Neural cell (in vitro differentiated cells): ENCODE data around the gene ADH1C. TPM values are rescaled to one million over a fixed set of nuclear protein-coding genes. Genes with fewer than 3 reads are reported as not detected.

Experiments used
- H2AFZ ChIP-seq: fragments of 200-600, 300-800 bp; sonication (generic), shearing (Covaris generic); 2 replicates; pipeline ENCODE4 v1.6.0; 2014; ENCODE audit warnings: low read depth, mild to moderate bottlenecking, antibody characterized with exemption, low read length, moderate library complexity
- H3F3A ChIP-seq: fragments of 200-600 bp; shearing (Covaris generic); 2 replicates; pipeline ENCODE4 v1.6.1; 2016; ENCODE audit warnings: mild to moderate bottlenecking, moderate library complexity, mixed read lengths, antibody characterized with exemption, low read length; ENCODE audit not compliant: insufficient read depth, poor library complexity, severe bottlenecking
- H3K27ac ChIP-seq: fragments of 200-600, 300-800 bp; sonication (generic), shearing (Covaris generic); 2 replicates; pipeline ENCODE4 v1.5.1; 2014; ENCODE audit warnings: mild to moderate bottlenecking, low read length, moderate library complexity
- H3K27me3 ChIP-seq: fragments of 300-800, 200-600 bp; sonication (generic), shearing (Covaris generic); 2 replicates; pipeline ENCODE4 v1.6.0; 2014; ENCODE audit warnings: mild to moderate bottlenecking, low read depth, low read length, moderate library complexity; ENCODE audit not compliant: insufficient read depth
- H3K36me3 ChIP-seq: fragments of 300-800, 200-600 bp; sonication (generic), shearing (Covaris generic); 2 replicates; pipeline ENCODE4 v1.5.1; 2014; ENCODE audit warnings: mild to moderate bottlenecking, antibody characterized with exemption, low read length, moderate library complexity; ENCODE audit not compliant: insufficient read depth
- H3K4me2 ChIP-seq: fragments of 300-800, 200-600 bp; sonication (generic), shearing (Covaris generic); 2 replicates; pipeline ENCODE4 v1.6.0; 2014; ENCODE audit warnings: mild to moderate bottlenecking, low read length
- H3K4me3 ChIP-seq: fragments of 300-800, 200-600 bp; sonication (generic), shearing (Covaris generic); 2 replicates; pipeline ENCODE4 v1.5.1; 2014; ENCODE audit warnings: mild to moderate bottlenecking, low read length, moderate library complexity
- H3K79me2 ChIP-seq: fragments of 200-600 bp; shearing (Covaris generic); replicated peaks from 2 replicates; pipeline ENCODE4 v1.6.0; 2014; ENCODE audit warnings: mild to moderate bottlenecking, low read length, moderate library complexity; ENCODE audit not compliant: insufficient read depth
- H3K9ac ChIP-seq: fragments of 300-800, 200-600 bp; sonication (generic), shearing (Covaris generic); 2 replicates; pipeline ENCODE4 v1.6.1; 2016; ENCODE audit warnings: mild to moderate bottlenecking, low read length, mixed read lengths
- H3K9me2 ChIP-seq: fragments of 200-600 bp; shearing (Covaris generic); 2 replicates; pipeline ENCODE4 v1.6.1; 2016; ENCODE audit warnings: mild to moderate bottlenecking, low read length, mixed read lengths; ENCODE audit not compliant: insufficient read depth
- H3K9me3 ChIP-seq: fragments of 200-600, 300-800 bp; sonication (generic), shearing (Covaris generic); 2 replicates; pipeline ENCODE4 v1.6.1; 2016; ENCODE audit warnings: mild to moderate bottlenecking, mixed run types, low read length, moderate library complexity, mixed read lengths
- H4K20me1 ChIP-seq: fragments of 200-600 bp; shearing (Covaris generic); 2 replicates; pipeline ENCODE4 v1.6.1; 2016; ENCODE audit warnings: mild to moderate bottlenecking, mixed run types; ENCODE audit not compliant: insufficient read depth
- CTCF ChIP-seq: fragments of 450-650 bp; IDR thresholded peaks from 2 replicates; pipeline ENCODE4 v1.5.1; 2014; ENCODE audit warnings: antibody characterized with exemption, mild to moderate bottlenecking, moderate library complexity; ENCODE audit not compliant: poor library complexity, severe bottlenecking
- EP300 ChIP-seq: fragments of 450-650 bp; conservative IDR thresholded peaks from 2 replicates; pipeline ENCODE4 v1.6.1; 2014; ENCODE audit warnings: antibody characterized with exemption, mild to moderate bottlenecking, moderate library complexity; ENCODE audit not compliant: poor library complexity, severe bottlenecking
- EZH2 ChIP-seq: fragments of 200-600, 300-800 bp; shearing (Covaris generic), sonication (generic); IDR thresholded peaks from 2 replicates; pipeline ENCODE4 v1.6.1; 2014; ENCODE audit warnings: antibody characterized with exemption, low read length, borderline replicate concordance, mild to moderate bottlenecking; ENCODE audit not compliant: insufficient read depth, poor library complexity, severe bottlenecking
- MXI1 ChIP-seq: fragments of 450-650 bp; conservative IDR thresholded peaks from 2 replicates; pipeline ENCODE4 v1.6.1; 2014; ENCODE audit warnings: antibody characterized with exemption, mild to moderate bottlenecking; ENCODE audit not compliant: poor library complexity, severe bottlenecking
- POLR2AphosphoS5 ChIP-seq: IDR thresholded peaks from 2 replicates; pipeline ENCODE4 v1.6.1; 2012
- RAD21 ChIP-seq: fragments of 450-650 bp; conservative IDR thresholded peaks from 2 replicates; pipeline ENCODE4 v1.6.1; 2014; ENCODE audit warnings: antibody characterized with exemption, mild to moderate bottlenecking, moderate library complexity
- SMC3 ChIP-seq: fragments of 450-650 bp; conservative IDR thresholded peaks from 2 replicates; pipeline ENCODE4 v1.6.1; 2014; ENCODE audit warnings: antibody characterized with exemption, mild to moderate bottlenecking, moderate library complexity; ENCODE audit not compliant: poor library complexity
- TAF1 ChIP-seq: IDR thresholded peaks from 2 replicates; pipeline ENCODE4 v1.6.1; 2012; ENCODE audit warnings: low read depth
- polyA plus RNA-seq: library from polyadenylated mRNA; depleted of rRNA; stranded (reverse); fragments of >200 nt; gene quantifications from 2 replicates; pipeline ENCODE4 v1.2.3, GENCODE V29; 2014
- TF ChIP-seq, protein P1 (sequence below): IDR thresholded peaks from 2 replicates; pipeline ENCODE4 v1.6.1; 2012; ENCODE audit warnings: borderline replicate concordance

The ADH1C gene
- polyA plus RNA-seq, 1 donor from 2014 or later: not detected

DNA sequence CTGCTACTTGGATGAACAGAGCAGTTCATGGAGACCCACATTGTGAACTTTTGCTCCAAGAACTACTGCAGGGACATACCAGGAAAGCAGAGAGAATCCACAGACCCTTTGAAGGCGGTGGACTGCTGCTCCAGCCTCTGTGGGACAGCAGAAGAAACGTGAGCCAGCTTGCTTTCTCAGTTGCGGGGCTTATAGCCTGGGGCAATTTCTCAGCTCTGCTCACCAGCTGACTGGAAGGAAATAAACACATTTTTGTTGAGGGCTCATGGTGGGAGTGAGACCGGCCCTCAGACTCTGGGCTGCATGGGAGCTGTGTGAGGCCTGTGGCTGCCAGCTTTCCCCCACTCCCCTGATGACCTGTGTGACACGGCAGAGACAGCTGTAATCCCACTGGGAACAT, 59.2 kb downstream of the ADH1C start:
- H3K9ac ChIP-seq: no peak overlapping the region
- H3K4me2 ChIP-seq: no peak overlapping the region
- H3K27ac ChIP-seq: no peak overlapping the region
- H3K36me3 ChIP-seq: no peaks in the 10 kb centered on the region
- H2AFZ ChIP-seq: no peak overlapping the region
- no peaks in the 10 kb centered on the region for H3K27me3 ChIP-seq
- H3K4me3 ChIP-seq: no peak overlapping the region
- H3K9me2 ChIP-seq: no peaks in the 10 kb centered on the region
- H4K20me1 ChIP-seq: no peaks in the 10 kb centered on the region
- peaks cover 3% of the 10 kb centered on the region for H3K9me3 ChIP-seq
- no peaks in the 10 kb centered on the region for H3F3A ChIP-seq
- no peak for TF ChIP-seq EP300
- TF ChIP-seq, protein P1, sequence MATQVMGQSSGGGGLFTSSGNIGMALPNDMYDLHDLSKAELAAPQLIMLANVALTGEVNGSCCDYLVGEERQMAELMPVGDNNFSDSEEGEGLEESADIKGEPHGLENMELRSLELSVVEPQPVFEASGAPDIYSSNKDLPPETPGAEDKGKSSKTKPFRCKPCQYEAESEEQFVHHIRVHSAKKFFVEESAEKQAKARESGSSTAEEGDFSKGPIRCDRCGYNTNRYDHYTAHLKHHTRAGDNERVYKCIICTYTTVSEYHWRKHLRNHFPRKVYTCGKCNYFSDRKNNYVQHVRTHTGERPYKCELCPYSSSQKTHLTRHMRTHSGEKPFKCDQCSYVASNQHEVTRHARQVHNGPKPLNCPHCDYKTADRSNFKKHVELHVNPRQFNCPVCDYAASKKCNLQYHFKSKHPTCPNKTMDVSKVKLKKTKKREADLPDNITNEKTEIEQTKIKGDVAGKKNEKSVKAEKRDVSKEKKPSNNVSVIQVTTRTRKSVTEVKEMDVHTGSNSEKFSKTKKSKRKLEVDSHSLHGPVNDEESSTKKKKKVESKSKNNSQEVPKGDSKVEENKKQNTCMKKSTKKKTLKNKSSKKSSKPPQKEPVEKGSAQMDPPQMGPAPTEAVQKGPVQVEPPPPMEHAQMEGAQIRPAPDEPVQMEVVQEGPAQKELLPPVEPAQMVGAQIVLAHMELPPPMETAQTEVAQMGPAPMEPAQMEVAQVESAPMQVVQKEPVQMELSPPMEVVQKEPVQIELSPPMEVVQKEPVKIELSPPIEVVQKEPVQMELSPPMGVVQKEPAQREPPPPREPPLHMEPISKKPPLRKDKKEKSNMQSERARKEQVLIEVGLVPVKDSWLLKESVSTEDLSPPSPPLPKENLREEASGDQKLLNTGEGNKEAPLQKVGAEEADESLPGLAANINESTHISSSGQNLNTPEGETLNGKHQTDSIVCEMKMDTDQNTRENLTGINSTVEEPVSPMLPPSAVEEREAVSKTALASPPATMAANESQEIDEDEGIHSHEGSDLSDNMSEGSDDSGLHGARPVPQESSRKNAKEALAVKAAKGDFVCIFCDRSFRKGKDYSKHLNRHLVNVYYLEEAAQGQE: no peak
- TF ChIP-seq EZH2: no peak
- no peak for TF ChIP-seq TAF1
- TF ChIP-seq MXI1: no peak
- H3K79me2 ChIP-seq: no peaks in the 10 kb centered on the region

DNA sequence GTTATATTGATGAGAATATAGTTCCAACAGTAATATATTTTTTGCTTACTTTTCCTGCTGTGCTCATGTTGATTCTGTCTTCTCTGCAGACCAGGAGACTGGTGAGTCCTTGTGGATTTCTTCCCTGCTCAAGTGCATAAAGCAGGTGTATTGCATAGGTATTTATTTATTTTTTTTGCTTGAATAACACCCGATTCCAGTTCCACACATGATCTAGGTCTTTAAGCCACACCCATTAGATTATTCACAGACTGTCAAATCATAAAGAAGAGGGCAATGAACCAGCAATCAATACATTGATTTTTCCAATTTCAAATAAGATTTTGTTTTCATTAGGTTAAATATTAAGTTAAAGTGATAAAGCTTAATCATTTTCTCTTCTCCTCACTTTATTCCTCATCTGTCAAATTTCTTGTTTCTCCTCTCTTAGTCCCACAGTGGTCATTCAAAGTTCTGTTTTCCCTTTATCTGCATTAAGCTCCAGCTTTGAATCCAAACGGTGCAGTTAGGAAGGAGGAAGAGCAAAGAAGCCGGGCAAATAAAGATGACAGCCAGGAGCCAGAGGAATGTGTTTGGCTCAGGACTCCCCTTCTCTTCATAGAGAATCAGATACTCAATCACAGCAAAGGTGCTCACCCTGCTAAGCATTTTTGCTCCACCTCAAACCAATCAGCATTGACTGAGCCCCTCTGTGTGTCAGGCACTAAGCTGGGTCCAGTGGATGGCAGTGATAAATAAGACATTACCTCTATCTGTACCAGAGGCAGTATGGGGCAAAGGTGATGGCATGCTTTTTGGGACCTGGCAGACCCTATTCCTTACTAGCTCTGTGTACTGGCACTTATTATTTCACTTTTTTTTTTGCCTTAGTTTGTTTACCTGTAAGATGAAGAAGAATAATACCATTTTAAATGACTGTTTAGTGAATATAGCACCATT, 61.4 kb downstream of the ADH1C start, which contains the start of gene ADH1A:
Gene ADH1A (minus strand): TSS at position 138 of the 939 bp plus-strand sequence. CDS start 71 bp downstream, at position 67.
- Histone ChIP-seq H3K4me3 (no peak within 1 kb of the TSS), H4K20me1 (no peaks in the 10 kb centered on the region), H3K9me2 (no peaks in the 10 kb centered on the region), H3K27me3 (no peaks in the 10 kb centered on the region), H3K9ac (no peak within 1 kb of the TSS), H3K79me2 (no peaks in the 10 kb centered on the region), H3K4me2 (no peak within 1 kb of the TSS), H2AFZ (no peak within 1 kb of the TSS), H3K9me3 (no peaks in the 10 kb centered on the region), H3K36me3 (no peaks in the 10 kb centered on the region), H3K27ac (no peak within 1 kb of the TSS), H3F3A (no peaks in the 10 kb centered on the region)
- TF ChIP-seq TAF1 (no peak), EP300 (no peak), RAD21 (no peak), CTCF (no peak), POLR2AphosphoS5 (no peak), SMC3 (no peak), EZH2 (no peak), MXI1 (no peak)
- TF ChIP-seq, protein P1: no peak
